Activated CD4-positive, alpha-beta T cell treated with anti-CD3 and anti-CD28 coated beads for 24 hours (primary cell): ENCODE results near the gene GNAS-AS1.
A peak's percentile ranks its signal among the peaks of the same experiment; 100 is the strongest.
"Not testable (repeated sequence)": the region's sequence is repeated elsewhere in the genome, so short reads cannot be mapped to it uniquely, and the experiment has no call there.

ENCODE experiments used
- DNase-seq, 2 donors: peaks; one replicate each; pipeline ENCODE4 v3.0.0-alpha.2; 2020; ENCODE audit warnings: low read depth in 2 of 2

The GNAS-AS1 gene

GRCh38 chr20:58835231-58835630 lies 15.5 kb downstream of the GNAS-AS1 start:
- DNase-seq, result no peak

GRCh38 chr20:58833921-58834320 lies 16.8 kb downstream of the GNAS-AS1 start:
- no peak for DNase-seq

- DNase-seq, result no peak
Measured at GRCh38 chr20:58832457-58832856, 18.2 kb downstream of the GNAS-AS1 start.

- DNase-seq, result no peak
Measured at GRCh38 chr20:58829531-58829941, 21.2 kb downstream of the GNAS-AS1 start.

GRCh38 chr20:58828804-58829203 lies 21.9 kb downstream of the GNAS-AS1 start:
- DNase-seq, result not testable (repeated sequence)

- no peak for DNase-seq
Measured at GRCh38 chr20:58828136-58828535, 22.6 kb downstream of the GNAS-AS1 start.

- no peak for DNase-seq
Measured at GRCh38 chr20:58826271-58826670, 24.4 kb downstream of the GNAS-AS1 start.

GRCh38 chr20:58825450-58825849 lies 25.3 kb downstream of the GNAS-AS1 start:
- no peak for DNase-seq

- DNase-seq, result no peak
Measured at GRCh38 chr20:58824843-58825242, 25.9 kb downstream of the GNAS-AS1 start.

GRCh38 chr20:58822748-58823730 lies 27.7 kb downstream of the GNAS-AS1 start:
- no peak for DNase-seq

GRCh38 chr20:58822149-58822548 lies 28.6 kb downstream of the GNAS-AS1 start:
- no peak for DNase-seq

- DNase-seq, result not testable (repeated sequence)
Measured at GRCh38 chr20:58820515-58820914, 30.2 kb downstream of the GNAS-AS1 start.

- no peak for DNase-seq
Measured at GRCh38 chr20:58819921-58820320, 30.8 kb downstream of the GNAS-AS1 start.

GRCh38 chr20:58818586-58819285 lies 32.0 kb downstream of the GNAS-AS1 start:
- peak; percentile 24 to 54 for DNase-seq

GRCh38 chr20:58817748-58818147 lies 33.0 kb downstream of the GNAS-AS1 start:
- DNase-seq, result no peak

GRCh38 chr20:58816957-58817651 lies 33.6 kb downstream of the GNAS-AS1 start:
- no peak for DNase-seq

GRCh38 chr20:58816051-58816450 lies 34.7 kb downstream of the GNAS-AS1 start:
- no peak for DNase-seq

- no peak for DNase-seq
Measured at GRCh38 chr20:58815448-58815847, 35.3 kb downstream of the GNAS-AS1 start.

- DNase-seq, result no peak
Measured at GRCh38 chr20:58813369-58813768, 37.3 kb downstream of the GNAS-AS1 start.

- no peak for DNase-seq
Measured at GRCh38 chr20:58811334-58811733, 39.4 kb downstream of the GNAS-AS1 start.

- no peak for DNase-seq
Measured at GRCh38 chr20:58810879-58811250, 39.8 kb downstream of the GNAS-AS1 start.
